RPMI7951 (cell line): ENCODE measurements around the gene SORT1. TPM values are rescaled to one million over a fixed set of nuclear protein-coding genes. Genes with fewer than 3 reads are reported as not detected.
A peak's percentile ranks its signal among the peaks of the same experiment; 100 is the strongest.
"Not testable (repeated sequence)": the region's sequence is repeated elsewhere in the genome, so short reads cannot be mapped to it uniquely, and the experiment has no call there.

ENCODE experiments used
- DNase-seq: peaks from one replicate; pipeline ENCODE4 v3.0.0-alpha.2; 2012; ENCODE audit warnings: low read depth
- total RNA-seq: library from RNA; depleted of rRNA; stranded (reverse); fragments of >200 nt; shearing (Covaris generic); gene quantifications from 2 replicates; pipeline ENCODE4 v1.2.3, GENCODE V29; 2014

Gene SORT1
- total RNA-seq, 1 experiment from 2014 or later = 15.4 TPM

GRCh38 chr1:109299558-109300343, 98.0 kb downstream of the SORT1 start:
- DNase-seq = peak; percentile 88

- peak; percentile 86 for DNase-seq
These were observed 98.8 kb downstream of the SORT1 start for GRCh38 chr1:109298666-109299557.

GRCh38 chr1:109296782-109297181, 100.9 kb downstream of the SORT1 start:
- DNase-seq = no peak

- no peak for DNase-seq
These were observed 101.9 kb downstream of the SORT1 start for GRCh38 chr1:109295712-109296415.

- no peak for DNase-seq
These were observed 103.2 kb downstream of the SORT1 start for GRCh38 chr1:109294481-109294880.

DNA sequence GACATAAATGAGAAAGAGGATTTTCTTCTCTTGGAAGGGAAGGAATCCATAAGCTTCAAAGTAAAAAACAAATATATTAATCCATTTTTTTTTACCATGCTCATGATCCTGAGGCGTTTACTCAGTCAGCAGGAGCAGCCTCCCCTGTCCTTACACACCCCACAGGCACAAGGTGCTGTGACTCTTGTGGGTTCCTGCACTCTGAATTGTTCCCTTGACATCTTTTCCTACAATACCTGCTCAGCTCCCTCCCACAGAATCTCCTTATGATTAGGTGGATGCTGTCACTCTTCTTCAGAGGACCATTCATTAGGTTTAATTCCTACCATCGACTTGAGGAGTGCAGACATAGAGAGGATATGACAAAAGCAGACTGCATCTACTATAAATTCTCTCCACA, 104.7 kb downstream of the SORT1 start:
- DNase-seq = no peak

- DNase-seq = no peak
These were observed 105.4 kb downstream of the SORT1 start for GRCh38 chr1:109292364-109292763.

DNA sequence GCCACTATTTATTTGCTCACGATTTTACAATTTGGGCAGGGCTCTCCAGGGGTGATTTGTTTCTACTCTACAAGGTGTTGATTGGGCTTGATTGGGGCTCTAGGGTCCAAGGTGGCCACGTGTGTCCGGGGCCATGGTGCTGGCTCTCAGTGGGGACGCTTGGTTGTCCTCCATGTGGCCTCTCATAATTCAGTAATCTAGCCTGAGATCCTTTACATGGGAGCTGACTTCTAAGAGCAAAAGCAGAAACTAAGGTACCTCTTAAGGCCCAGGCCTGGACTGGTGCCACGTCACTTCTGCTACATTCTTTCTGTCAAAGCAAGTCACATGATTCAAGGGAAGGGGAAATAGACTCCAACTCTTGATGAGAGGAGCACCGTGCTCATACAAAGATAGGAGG, 106.7 kb downstream of the SORT1 start:
- DNase-seq = no peak

GRCh38 chr1:109290137-109290536, 107.6 kb downstream of the SORT1 start:
- DNase-seq = no peak

DNA sequence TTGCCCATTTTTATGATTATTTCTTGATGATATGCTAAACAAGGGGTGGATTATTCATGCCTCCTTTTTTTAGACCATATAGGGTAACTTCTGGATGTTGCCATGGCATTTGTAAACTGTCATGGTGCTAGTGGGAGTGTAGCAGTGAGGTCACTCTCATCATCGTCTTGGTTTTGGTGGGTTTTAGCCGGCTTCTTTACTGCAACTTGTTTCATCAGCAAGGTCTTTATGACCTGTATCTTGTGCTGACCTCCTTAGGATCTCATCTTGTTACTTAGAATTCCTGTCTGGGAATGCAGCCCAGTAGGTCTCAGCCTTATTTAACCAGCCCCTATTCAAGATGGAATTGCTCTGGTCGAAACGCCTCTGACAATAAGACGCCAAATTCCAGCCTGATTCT, 111.0 kb downstream of the SORT1 start:
- DNase-seq = not testable (repeated sequence)

DNA sequence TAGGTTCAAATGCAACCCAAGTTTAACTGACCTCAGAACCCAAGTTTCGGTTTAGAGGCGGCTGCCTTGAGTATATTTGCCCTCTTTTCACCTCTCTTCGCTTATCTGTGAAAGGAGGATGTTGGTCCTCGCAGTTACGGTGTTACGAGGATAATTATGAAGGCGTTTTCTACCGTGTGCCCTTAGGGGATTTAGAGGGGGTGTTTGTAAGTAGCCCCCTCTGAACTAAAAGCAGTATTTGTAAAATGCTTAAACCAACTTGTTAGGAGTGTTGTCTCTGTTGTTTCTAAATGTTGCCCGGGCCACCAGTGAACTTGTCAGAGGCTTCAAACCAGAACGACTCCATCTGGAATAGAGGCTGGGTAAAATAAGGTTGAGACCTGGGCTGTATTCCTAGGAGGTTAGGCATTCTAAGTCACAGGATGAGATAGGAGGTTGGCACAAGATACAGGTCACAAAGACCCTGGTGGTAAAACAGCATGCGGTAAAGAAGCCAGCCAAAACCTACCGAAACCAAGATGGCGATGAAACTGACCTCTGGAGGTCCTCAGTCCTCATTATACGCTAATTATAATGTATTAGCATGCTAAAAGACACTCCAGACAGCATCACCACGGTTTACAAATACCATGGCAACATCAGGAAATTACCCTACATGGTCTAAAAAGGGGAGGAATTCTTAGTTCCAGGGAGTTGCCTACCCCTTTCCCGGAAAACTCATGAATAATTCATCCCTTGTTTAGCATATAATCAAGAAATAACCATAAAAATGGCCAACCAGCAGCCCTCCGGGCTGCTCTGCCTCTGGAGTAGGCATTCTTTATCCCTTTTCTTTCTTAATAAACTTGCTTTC, 113.7 kb downstream of the SORT1 start:
- DNase-seq = peak; percentile 49

- DNase-seq = peak; percentile 96
These were observed 114.6 kb downstream of the SORT1 start, which contains the start of gene PSRC1 for GRCh38 chr1:109282952-109283747. Gene PSRC1 (minus strand): TSS chr1:109283145.

DNA sequence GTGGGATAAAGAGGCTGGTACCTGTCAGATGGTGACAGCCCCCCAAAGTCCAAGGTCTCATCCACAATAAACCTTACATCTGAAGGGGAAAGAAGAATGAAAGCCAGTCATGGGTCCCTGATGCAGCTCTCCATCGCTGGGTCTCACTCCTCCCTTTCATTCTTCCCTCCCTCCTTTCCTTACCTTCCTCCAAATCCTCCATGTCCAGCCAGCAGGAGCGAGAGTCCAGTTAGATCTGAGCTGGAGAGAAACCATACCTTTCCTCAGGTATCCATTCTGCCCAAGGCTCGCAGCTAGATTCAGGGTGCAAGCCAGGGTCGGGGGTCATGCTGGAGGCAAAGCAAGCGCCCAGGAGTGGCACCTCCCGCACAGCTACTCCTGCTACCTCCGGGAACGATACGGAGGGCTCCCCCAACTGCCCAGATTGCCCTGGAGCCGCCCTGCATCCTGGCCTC, 115.2 kb downstream of the SORT1 start:
- no peak for DNase-seq

GRCh38 chr1:109281680-109282496, 115.8 kb downstream of the SORT1 start:
- DNase-seq = peak; percentile 35

GRCh38 chr1:109280862-109281261, 116.9 kb downstream of the SORT1 start:
- DNase-seq = no peak

DNA sequence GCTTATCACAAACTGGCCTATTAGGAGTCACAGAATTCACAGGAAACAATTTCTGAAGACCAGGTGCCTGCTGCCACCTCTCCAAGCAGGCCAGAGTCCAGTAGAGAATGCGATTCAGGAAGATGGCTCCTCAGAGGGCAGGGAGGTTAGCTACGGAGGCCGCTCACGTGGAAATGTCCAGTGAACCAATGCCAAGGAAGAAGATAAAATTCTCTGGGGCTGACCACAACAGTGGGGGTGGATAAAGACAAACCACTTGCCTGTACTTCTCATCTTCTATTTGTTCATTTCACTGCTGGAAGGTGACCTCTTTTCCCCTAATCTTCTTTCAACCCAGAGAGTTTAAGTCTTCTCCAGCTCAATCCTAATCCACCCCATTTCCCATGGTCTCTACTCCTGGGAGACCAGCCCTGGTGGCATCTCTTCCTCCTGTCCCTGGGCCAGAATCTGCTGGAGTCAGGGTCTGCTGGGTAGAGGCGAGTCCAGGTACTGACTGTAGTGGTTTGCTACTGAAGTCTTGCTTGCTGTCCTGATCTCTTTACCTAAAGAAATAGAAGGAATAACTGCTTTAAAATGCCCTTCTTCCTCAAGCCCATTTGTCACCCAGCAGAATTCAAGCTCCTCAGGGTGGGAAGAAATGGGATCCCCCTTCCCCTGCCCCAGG, 118.0 kb downstream of the SORT1 start:
- no peak for DNase-seq

- DNase-seq = peak; percentile 66
These were observed 120.1 kb downstream of the SORT1 start for GRCh38 chr1:109277434-109278204.
